Neural progenitor cell (in vitro differentiated cells): ENCODE measurements around the gene IST1.

Experiments used
- CTCF ChIP-seq: fragments of 200-600 bp; sonication (generic); IDR thresholded peaks from 2 replicates; pipeline ENCODE4 v1.5.1; 2017; ENCODE audit warnings: antibody characterized with exemption, mild to moderate bottlenecking
- EZH2 ChIP-seq: fragments of 200-600 bp; sonication (generic); IDR thresholded peaks from 2 replicates; pipeline ENCODE4 v1.6.1; 2017; ENCODE audit warnings: antibody characterized with exemption, mild to moderate bottlenecking, moderate library complexity

- TF ChIP-seq EZH2 (no peak), CTCF (no peak)
Observed at GRCh38 chr16:71927787-71928186, 32.5 kb downstream of the IST1 start.
